ENCODE data around the gene C1orf232. TPM values are rescaled to one million over a fixed set of nuclear protein-coding genes. Genes with fewer than 3 reads are reported as not detected.

C1orf232 gene
- total and polyA plus RNA-seq, 9 of the 15 experiments (the other 6 are each of a cell fraction or from before 2014, with no cell fraction given) = not detected

DNA sequence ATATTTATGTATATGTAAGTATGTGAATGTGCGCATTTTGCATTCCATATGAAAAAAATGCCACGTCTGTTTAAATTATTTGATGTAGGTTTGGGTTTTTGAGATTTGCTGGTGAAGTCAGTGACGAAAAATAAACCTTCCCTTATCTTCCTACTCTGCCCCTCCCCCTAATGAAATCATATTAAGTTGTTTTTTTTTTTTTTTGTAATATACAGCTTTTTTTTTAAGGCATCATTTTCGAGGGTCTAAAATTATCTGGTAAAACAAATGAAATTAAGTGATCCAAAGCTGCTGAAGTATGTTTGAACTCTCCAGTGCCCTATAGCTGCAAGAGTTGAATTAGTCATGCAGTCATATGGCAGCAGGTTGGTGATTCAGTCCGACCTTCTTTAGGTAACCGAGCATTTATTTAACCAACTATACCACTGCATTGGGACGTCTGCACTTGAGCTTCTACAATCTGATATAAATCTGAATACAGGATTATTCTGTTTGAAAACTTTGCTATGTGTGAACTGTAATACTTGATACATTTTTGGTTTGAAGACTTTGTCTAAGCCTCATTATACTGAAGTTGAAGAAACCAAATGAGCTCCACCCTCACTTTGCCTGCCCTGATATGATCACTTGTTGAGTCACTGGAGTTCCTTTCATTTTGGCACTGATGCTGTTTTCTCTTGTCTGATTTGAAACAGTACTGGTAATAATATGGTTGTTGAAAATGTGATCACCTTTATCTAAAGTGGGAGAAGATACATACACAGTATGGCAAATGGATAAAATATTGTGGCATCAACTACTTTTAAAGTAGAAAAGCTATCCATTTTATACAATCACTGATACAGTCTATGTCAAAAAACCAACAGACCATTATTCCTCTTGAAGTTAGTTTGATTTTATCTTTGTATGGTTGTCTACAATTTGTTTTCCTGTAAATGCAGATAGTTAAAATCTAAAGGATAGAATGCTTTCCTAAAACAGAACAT is 45.5 kb downstream of the C1orf232 start (continued):
- TF ChIP-seq ZNF639 (CRISPR knock-in tag; conservative IDR thresholded peaks at IDR 0.05 in 1 of 2, IDR thresholded peaks at IDR 0.05 in 1 of 2) = peak in 1 of 2 experiments; percentile 82; a peak in 2 of 4 replicates
- TF ChIP-seq CEBPB (tag; IDR thresholded peaks at IDR 0.05) = peak; percentile 23; the same call in 1 of the 2 replicates
- peak; percentile 32; the same call in 1 of the 2 replicates for TF ChIP-seq IRF9 (tag; IDR thresholded peaks at IDR 0.05)
- TF ChIP-seq NR1H2 (CRISPR knock-in tag; IDR thresholded peaks at IDR 0.05) = no peak
- TF ChIP-seq RUNX1 (IDR thresholded peaks at IDR 0.05; ENCODE audit: low read depth) = no peak
- peak; percentile 3; the same call in 1 of the 2 replicates for TF ChIP-seq SPI1 (IDR thresholded peaks at IDR 0.05; ENCODE audit: borderline replicate concordance, low read depth, low read length)
- peak; percentile 59 for TF ChIP-seq MAFG (tag; conservative IDR thresholded peaks at IDR 0.05)
- no peak for TF ChIP-seq FOXK2 (conservative IDR thresholded peaks at IDR 0.05 in 1 of 2, IDR thresholded peaks at IDR 0.05 in 1 of 2; ENCODE audit: low read depth in 2 of 2)
- TF ChIP-seq, protein P1, sequence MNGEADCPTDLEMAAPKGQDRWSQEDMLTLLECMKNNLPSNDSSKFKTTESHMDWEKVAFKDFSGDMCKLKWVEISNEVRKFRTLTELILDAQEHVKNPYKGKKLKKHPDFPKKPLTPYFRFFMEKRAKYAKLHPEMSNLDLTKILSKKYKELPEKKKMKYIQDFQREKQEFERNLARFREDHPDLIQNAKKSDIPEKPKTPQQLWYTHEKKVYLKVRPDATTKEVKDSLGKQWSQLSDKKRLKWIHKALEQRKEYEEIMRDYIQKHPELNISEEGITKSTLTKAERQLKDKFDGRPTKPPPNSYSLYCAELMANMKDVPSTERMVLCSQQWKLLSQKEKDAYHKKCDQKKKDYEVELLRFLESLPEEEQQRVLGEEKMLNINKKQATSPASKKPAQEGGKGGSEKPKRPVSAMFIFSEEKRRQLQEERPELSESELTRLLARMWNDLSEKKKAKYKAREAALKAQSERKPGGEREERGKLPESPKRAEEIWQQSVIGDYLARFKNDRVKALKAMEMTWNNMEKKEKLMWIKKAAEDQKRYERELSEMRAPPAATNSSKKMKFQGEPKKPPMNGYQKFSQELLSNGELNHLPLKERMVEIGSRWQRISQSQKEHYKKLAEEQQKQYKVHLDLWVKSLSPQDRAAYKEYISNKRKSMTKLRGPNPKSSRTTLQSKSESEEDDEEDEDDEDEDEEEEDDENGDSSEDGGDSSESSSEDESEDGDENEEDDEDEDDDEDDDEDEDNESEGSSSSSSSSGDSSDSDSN (IDR thresholded peaks at IDR 0.05; ENCODE audit: borderline replicate concordance in 1 of 2, low read depth in 2 of 2, low read length in 2 of 2) = no peak
- no peak for TF ChIP-seq HCFC1 (IDR thresholded peaks at IDR 0.05; ENCODE audit: low read depth, low read length)
- TF ChIP-seq DACH1 (IDR thresholded peaks at IDR 0.05; ENCODE audit: partially characterized antibody) = no peak
- peak; percentile 79 for TF ChIP-seq NFRKB (IDR thresholded peaks at IDR 0.05; ENCODE audit: low read depth)
- TF ChIP-seq ZNF184 (CRISPR knock-in tag; IDR thresholded peaks at IDR 0.05) = no peak
- TF ChIP-seq HDAC3 (IDR thresholded peaks at IDR 0.05; ENCODE audit: borderline replicate concordance, partially characterized antibody) = peak; percentile 53
- TF ChIP-seq ZNF764 (CRISPR knock-in tag; IDR thresholded peaks at IDR 0.05; ENCODE audit: low read depth) = no peak
- TF ChIP-seq POLR2AphosphoS2 (IDR thresholded peaks at IDR 0.05; ENCODE audit: low read length) = no peak
- TF ChIP-seq ZNF561 (CRISPR knock-in tag; conservative IDR thresholded peaks at IDR 0.05) = no peak
- no peak; the same call in 1 of the 2 replicates for TF ChIP-seq CHD2 (IDR thresholded peaks at IDR 0.05; ENCODE audit: low read depth, low read length)
- TF ChIP-seq NR2F6 (CRISPR knock-in tag; IDR thresholded peaks at IDR 0.05) = no peak
- peak; percentile 73; the same call in 1 of the 2 replicates for TF ChIP-seq GATAD2B (IDR thresholded peaks at IDR 0.05; ENCODE audit: borderline replicate concordance)
- TF ChIP-seq MTA3 (IDR thresholded peaks at IDR 0.05; ENCODE audit: borderline replicate concordance) = peak; percentile 81
- no peak for TF ChIP-seq ZNF76 (CRISPR knock-in tag; IDR thresholded peaks at IDR 0.05; ENCODE audit: borderline replicate concordance)
- peak; percentile 99 for TF ChIP-seq FOSL1 (tag; conservative IDR thresholded peaks at IDR 0.05)
- TF ChIP-seq NCOA1 (IDR thresholded peaks at IDR 0.05; ENCODE audit: low read depth) = no peak
